GM18873 (cell line): Measurements from ENCODE around the gene STAT4.

Source experiments
- ATAC-seq: cut with Tn5 transposase; IDR thresholded peaks from one replicate; pipeline ENCODE4 v1.9.1; 2021; ENCODE audit warnings: mild to moderate bottlenecking, moderate library complexity, moderate number of reproducible peaks; ENCODE audit not compliant: unreplicated experiment, low FRiP score

STAT4 gene, protein sequence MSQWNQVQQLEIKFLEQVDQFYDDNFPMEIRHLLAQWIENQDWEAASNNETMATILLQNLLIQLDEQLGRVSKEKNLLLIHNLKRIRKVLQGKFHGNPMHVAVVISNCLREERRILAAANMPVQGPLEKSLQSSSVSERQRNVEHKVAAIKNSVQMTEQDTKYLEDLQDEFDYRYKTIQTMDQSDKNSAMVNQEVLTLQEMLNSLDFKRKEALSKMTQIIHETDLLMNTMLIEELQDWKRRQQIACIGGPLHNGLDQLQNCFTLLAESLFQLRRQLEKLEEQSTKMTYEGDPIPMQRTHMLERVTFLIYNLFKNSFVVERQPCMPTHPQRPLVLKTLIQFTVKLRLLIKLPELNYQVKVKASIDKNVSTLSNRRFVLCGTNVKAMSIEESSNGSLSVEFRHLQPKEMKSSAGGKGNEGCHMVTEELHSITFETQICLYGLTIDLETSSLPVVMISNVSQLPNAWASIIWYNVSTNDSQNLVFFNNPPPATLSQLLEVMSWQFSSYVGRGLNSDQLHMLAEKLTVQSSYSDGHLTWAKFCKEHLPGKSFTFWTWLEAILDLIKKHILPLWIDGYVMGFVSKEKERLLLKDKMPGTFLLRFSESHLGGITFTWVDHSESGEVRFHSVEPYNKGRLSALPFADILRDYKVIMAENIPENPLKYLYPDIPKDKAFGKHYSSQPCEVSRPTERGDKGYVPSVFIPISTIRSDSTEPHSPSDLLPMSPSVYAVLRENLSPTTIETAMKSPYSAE

GRCh38 chr2:191150600-191151330 lies at the start of gene STAT4:
STAT4 (minus strand) TSS chr2:191150994; CDS start chr2:191148203, 2,791 bp downstream.
- ATAC-seq = peak; percentile 87

GRCh38 chr2:191199929-191200512 lies 49.2 kb upstream of the STAT4 start:
- ATAC-seq = no peak

GRCh38 chr2:191198271-191198670 lies 47.5 kb upstream of the STAT4 start:
- no peak for ATAC-seq

DNA sequence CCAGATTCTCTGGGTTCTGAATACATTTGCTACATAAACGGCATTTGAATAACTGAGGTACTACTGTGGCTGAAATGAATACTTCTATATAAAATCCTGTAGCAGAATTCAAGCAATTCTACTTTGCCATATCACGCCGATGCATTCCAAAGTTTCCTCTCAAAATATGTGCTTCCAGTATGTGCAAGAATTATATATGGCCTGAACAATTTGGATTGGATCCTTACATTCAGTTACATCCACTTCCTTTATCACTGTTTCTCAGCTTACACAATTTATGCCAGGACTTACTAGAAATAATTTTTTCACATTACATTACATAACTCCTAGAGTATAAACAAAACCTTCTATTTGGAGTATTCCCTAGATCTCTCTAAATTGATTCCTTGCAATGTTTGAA lies 46.3 kb upstream of the STAT4 start:
- no peak for ATAC-seq

GRCh38 chr2:191195021-191195420 lies 44.2 kb upstream of the STAT4 start:
- ATAC-seq = no peak

DNA sequence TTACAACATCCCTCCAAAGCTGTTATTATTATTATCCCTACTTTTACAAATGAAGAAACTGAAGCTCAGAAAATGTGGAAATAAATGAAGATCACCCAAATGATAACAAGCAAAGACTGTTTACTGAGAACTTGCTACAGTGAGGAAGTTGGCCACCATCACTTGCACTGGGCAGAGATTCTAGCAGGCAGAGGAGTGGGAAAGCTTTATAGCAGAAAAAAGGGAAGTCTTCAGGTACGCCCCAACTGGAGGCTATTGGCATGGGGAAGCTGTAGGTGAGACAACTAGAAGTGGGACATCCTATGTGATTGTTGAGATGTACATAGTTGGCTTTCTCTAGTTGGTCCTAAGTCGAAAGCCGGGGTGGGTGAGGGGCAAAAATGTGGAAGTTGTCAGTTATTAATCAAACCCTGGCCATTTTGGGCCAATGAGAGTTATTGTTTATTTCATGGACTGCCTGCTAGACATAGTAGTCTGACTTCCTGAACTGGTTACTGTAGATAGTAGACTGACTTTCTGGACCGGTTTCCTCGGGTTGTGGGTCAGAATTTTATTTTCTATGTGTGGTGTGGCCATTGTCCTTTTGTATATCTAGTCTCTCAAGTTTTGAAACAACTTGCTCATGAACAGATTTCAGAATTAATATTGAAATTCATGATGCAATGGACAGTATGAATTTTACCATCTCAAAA lies 40.2 kb upstream of the STAT4 start:
- no peak for ATAC-seq

DNA sequence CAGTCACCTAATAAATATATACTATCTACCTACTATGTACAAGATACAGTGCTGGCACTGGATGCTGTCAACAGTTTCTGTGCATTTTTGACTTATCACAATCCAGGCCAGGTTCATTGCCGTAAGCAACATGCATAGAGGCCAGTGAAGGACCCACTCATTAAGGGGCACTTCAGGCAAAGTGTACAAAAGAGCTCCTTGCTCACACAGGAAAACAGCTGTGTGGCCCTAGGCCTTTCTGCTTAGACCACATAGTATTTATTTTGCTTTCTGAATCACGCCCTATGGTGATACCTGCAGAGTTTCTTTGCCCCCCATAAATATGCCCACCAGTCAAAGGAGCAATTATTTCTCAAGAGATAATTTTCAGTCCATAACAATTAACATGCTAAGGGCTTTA lies 39.6 kb upstream of the STAT4 start:
- no peak for ATAC-seq

DNA sequence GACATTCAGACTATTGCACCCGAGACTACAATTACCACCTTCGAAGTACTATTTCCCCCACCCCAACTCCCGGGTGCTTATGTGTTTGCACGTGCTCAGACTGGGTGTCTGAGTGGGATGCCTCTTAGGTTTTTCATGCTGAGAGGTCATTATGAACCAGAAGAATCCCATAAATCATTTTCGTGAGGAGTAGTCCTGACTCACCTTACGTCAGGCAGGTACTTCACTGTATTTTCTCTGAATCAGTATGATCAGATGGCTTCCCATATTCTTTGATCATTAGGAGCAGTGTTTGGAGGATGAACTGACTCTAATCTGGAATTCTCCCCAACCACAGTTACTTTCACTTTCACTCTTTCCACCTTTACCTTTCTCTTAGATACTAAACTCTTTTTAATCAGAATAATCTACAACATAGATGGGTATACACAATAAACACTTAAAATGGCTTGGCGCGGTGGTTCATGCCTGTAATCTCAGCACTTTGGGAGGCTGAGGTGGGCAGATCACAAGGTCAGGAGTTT lies 38.4 kb upstream of the STAT4 start:
- ATAC-seq = no peak

GRCh38 chr2:191188550-191189093 lies 37.8 kb upstream of the STAT4 start:
- no peak for ATAC-seq

GRCh38 chr2:191187105-191187829 lies 36.5 kb upstream of the STAT4 start:
- ATAC-seq = no peak

- no peak for ATAC-seq
Observed at GRCh38 chr2:191184457-191184856, 33.7 kb upstream of the STAT4 start.

DNA sequence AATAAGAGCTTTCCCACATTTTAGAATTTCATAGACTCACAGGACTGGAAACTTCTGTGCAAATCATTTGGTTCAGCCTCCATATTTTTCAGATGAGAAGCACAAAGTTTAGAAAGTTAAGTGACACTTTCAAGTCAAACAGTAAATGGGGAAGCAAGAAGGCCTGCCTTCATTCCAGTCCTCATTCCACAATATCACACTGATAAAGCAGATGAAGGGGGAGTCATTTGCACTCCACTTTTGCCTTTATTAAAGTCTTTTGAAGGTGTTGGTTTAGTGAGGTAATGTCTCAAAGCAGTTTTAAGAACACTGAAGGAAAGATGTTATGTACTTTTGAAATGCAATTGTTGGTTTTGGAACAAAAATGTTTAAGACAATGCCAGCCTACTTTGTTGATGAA lies 32.7 kb upstream of the STAT4 start:
- ATAC-seq = no peak

GRCh38 chr2:191183081-191183480 lies 32.3 kb upstream of the STAT4 start:
- ATAC-seq = no peak

DNA sequence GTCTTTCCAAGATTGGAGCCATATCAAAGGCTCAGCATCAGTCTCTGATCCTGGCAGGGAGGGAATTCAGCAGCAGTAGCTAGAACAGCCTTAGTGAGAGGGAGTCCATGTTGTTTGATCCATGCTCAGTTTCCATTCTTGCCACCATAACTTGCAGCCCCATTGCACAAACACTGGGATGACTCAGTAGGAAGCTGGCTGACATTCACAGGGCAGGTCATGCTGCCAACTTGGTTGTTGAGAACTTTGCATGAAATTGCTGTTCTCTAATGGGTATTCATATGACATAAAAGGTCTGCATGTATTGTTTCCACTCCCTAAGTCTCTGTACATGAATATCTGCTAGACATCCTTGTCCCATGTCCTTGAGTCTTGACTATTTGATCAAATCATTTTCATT lies 29.9 kb upstream of the STAT4 start:
- ATAC-seq = no peak

DNA sequence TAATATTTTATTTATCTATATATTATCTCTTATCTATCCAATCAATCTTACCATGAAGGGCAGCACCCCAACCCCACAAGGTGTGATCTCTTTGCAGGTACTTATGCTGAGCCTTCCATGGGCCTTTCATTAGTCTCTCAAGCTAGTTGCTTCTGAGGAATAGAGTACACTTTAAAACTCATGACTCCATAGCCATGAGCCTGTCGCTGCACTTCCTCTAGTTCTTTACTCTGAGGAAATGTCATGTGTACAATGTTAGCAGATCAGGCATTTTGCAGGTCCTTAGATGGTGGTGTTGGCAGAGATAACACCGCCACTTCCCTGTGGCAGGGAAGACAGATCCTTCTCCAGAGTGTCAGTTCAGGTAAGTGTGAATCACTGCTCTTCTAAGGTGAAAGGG lies 29.5 kb upstream of the STAT4 start:
- no peak for ATAC-seq

DNA sequence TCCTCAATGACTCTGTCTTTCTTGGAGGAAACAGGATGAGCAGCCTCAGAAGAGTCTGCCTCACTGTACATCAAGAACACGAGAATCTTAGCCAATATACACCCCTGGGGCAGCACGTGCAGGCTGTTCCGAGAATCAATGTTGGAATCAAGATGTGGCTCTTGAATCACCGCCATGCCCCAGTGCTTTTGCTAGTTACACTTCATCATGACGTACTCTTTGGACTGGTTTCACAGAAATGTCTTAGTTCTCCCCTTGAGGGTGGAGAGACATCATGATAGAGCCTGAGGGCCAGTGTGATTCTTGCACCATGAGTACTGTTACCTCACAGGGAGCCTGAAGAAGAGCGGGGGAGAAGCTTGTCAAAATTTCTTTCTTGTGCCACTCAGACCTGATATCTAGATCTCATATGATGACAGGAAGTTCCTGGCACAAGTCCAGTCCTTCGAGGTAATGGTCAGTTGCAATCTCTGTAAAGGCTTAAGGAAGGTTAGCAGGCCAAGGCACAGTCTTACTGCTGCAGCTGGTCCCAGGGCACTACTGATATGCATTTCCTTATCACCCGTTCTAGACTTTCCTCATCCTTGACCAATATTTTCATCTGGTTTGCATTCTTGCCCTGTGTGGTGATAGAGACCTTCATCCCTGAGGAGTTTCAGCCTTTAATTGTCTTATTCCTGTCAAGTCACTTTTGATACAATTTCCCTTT lies 28.2 kb upstream of the STAT4 start:
- ATAC-seq = no peak

DNA sequence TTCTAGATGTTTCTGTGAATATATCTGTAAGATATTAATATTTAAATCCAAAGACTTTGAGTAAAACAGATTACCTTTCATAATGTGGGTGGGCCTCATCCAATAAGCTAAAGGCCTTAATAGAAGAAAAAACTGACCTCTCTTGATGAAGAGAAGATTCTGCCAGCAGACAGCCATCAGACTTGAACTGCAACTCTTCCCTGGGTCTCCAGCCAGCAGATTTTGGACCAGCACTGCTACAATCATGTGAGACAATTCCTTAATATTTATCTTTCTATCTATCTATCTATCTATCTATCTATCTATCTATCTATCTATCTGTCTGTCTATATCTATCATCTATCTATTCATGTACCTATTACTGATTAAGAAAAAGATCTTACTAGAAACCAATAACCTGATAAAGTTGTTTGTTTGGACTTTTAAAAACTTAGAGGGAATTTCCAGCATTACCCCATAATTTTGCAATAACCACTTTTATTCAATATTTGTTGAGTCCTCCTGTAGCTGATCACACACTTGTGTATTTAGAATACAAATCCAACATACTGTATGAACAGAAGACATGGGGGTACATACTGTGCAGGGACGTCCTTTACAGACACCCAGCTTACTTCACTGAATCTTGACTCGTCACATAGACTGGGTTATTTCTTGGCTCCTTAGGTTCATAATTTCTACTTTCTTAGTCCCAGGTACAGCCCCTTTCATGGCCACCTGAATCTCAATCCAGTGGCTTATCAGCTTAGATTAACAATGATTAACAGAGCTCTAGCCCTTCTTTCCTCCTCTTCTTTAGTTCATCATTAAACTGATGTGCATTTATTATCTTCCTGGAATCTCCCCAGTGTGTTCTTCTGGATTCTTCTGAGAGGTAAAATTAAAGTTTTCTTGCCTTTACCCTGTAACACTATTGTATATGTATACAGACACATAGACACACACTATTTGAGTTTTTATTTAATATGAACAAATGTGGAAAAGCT lies 27.2 kb upstream of the STAT4 start:
- ATAC-seq = no peak
